Heart left ventricle (tissue), 13 donors: ENCODE results near the gene VPS35L.

ENCODE experiments used
- POLR2A ChIP-seq, 2 donors: fragments of 450-650 bp; IDR thresholded peaks; one replicate each; pipeline ENCODE4 v1.6.1; 2017; ENCODE audit warnings: antibody characterized with exemption in 2 of 2, mild to moderate bottlenecking in 2 of 2, moderate library complexity in 2 of 2
- TF ChIP-seq, protein P1 (sequence below), 12 donors: fragments of 200-600 bp; sonication (generic) in 4 of 12; IDR thresholded peaks; one replicate each; pipeline versions ENCODE4 v1.5.0 to v1.8.0; 2018 to 2022; ENCODE audit warnings: antibody characterized with exemption in 12 of 12, mild to moderate bottlenecking in 5 of 12
- donor health status: ischemic (EF 13 %, LVEDD 7.1; RV severe dilation, severe dysfunction).
- donor health status: DM: no; HTN: yes; CAD: no.
- donor health status: DM: no; HTN: no; CAD: no.
- donor health status: ischemic (EF 25% LVEDD 6.9; RV normal size, moderate dysfunction).
- donor health status: ischemic (EF 25% LVEDD 5.7; RV mildly dilated, moderate dysfunction).
- donor health status: ischemic (EF 35%, LVEDD 5.7; RV mildly dilated, moderate dysfunction).
- donor health status: nonischemic (EF 11% LVEDD 7.7; RV severe dilation, severe dysfunction).
- donor health status: DM: yes; HTN: yes; CAD: no.
- donor health status: PGD.
- donor health status: ischemic (EF 29% LVEDD 5.4; RV normal size, mild dysfunction).
- donor health status: nonischemic (EF 23%, LVEDD 6.1; RV moderate dilation, normal function).

DNA sequence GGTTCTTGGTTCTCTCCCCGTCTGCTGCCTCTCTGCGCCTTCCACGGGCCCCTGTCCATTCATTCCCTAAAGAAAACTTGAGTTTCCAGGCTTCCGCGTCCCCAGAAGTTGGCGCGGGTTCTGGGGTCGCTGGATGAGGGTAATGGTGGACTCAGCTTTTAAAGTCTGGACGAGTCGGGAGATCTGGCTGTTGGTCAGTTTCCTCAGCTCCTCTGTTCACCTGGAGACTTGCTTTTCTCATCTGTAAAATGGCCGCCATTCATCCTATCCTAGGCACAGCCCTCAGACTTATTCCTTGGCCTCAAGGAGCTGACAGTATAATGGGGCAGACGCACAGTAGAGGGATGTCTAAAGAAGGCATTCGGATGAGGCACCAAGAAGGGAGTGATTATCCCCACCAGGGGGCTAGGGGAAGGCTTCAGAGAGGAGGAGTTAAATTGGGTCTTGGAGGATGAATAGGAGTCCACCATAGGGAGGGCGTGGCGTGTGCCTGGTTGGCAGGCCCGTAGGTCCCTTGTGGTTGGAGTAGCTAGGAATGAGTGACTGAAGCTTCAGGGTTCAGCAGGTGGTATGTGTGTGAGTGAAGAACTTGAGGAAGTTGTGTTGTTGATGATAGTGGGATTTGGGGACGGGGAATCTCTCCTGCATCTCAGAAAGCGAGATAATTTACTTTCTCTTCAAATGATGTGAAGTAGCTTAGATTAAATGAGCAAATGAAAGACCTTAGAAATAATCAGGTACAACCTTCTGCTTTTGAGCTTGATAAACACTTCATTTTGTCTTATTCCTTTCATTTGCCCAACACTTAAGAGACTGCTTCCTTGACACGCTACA is 652 bp downstream of the VPS35L start:
- TF ChIP-seq, protein P1, sequence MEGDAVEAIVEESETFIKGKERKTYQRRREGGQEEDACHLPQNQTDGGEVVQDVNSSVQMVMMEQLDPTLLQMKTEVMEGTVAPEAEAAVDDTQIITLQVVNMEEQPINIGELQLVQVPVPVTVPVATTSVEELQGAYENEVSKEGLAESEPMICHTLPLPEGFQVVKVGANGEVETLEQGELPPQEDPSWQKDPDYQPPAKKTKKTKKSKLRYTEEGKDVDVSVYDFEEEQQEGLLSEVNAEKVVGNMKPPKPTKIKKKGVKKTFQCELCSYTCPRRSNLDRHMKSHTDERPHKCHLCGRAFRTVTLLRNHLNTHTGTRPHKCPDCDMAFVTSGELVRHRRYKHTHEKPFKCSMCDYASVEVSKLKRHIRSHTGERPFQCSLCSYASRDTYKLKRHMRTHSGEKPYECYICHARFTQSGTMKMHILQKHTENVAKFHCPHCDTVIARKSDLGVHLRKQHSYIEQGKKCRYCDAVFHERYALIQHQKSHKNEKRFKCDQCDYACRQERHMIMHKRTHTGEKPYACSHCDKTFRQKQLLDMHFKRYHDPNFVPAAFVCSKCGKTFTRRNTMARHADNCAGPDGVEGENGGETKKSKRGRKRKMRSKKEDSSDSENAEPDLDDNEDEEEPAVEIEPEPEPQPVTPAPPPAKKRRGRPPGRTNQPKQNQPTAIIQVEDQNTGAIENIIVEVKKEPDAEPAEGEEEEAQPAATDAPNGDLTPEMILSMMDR (IDR thresholded peaks at IDR 0.05) = no peak
- no peak for TF ChIP-seq POLR2A (IDR thresholded peaks at IDR 0.05)
